Activated naive CD8-positive, alpha-beta T cell treated with anti-CD3 and anti-CD28 coated beads, Interleukin-2, amount 50 U/mL, for 24 hours (primary cell): ENCODE data around the gene SINHCAF.
"Not testable (repeated sequence)": the region's sequence is repeated elsewhere in the genome, so short reads cannot be mapped to it uniquely, and the experiment has no call there.

ENCODE experiments used
- ATAC-seq: fragments of 150-1000 bp; cut with Tn5 transposase; one replicate; pipeline ENCODE4 v1.10.0; 2021
- DNase-seq: peaks from one replicate; pipeline ENCODE4 v3.0.0; 2021
- H3K27ac Mint-ChIP-seq: one replicate; pipeline ENCODE4 v1.8.0; 2021; ENCODE audit warnings: mild to moderate bottlenecking, mixed read lengths
- H3K27me3 Mint-ChIP-seq: one replicate; pipeline ENCODE4 v1.8.0; 2021; ENCODE audit warnings: mixed read lengths
- H3K36me3 Mint-ChIP-seq: one replicate; pipeline ENCODE4 v1.8.0; 2021; ENCODE audit warnings: low read depth, mixed read lengths
- H3K4me1 Mint-ChIP-seq: one replicate; pipeline ENCODE4 v1.8.0; 2021; ENCODE audit warnings: mixed read lengths
- H3K4me3 Mint-ChIP-seq: one replicate; pipeline ENCODE4 v1.8.0; 2021; ENCODE audit warnings: mild to moderate bottlenecking, moderate library complexity, mixed read lengths
- H3K9me3 Mint-ChIP-seq: one replicate; pipeline ENCODE4 v1.8.0; 2021; ENCODE audit warnings: mixed read lengths

The SINHCAF gene, protein sequence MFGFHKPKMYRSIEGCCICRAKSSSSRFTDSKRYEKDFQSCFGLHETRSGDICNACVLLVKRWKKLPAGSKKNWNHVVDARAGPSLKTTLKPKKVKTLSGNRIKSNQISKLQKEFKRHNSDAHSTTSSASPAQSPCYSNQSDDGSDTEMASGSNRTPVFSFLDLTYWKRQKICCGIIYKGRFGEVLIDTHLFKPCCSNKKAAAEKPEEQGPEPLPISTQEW

DNA sequence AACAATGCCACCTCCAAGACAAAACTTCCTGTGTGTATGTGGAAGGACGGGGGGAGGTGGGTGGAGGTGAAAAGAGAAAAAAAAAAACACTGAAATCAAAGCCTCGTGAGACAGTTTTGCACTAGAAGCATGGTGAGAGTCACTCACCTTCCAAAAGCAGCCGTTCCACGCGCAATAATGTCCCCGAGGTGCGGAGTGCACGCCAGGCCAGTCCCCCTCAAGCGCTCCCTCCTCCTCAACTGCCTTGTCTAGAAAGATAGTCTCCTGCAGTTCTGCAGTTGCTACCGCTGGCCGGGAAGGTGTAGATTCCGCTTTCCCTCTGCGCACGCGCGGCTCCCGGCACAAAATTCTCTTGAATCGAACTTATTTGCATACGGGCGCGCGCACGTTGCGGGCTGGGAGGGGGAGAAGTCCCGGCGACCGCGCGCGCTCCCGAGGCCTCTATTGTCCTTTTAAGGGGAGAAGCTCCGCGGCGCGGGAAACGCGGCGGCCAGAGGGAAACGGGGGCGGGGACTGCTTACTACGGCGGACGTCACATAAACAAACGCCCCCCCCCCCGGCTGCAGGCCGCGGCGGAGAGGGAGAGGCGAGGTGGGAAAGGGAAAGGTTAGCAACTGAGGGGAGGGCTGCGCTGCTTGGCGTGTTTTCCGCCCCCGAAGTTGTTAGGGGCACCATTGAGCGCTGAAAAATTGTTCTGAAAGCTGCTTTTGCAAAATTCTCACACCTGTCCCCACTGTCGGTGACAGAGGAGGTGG, at the start of gene SINHCAF:
SINHCAF (minus strand) TSS at position 274 of the 755 bp plus-strand sequence. CDS start 27,946 bp downstream, outside the sequence.
- H3K27me3 Mint-ChIP-seq: peaks cover 2% of the 10 kb centered on the region
- H3K4me3 Mint-ChIP-seq: peak within 1 kb of the TSS; percentile 97
- H3K36me3 Mint-ChIP-seq: peaks cover 22% of the 10 kb centered on the region
- peaks cover 37% of the 10 kb centered on the region for H3K4me1 Mint-ChIP-seq
- ATAC-seq (peak; percentile 65), DNase-seq (peak; percentile 99)
- H3K9me3 Mint-ChIP-seq: no peaks in the 10 kb centered on the region
- H3K27ac Mint-ChIP-seq: peak within 1 kb of the TSS; percentile 98

DNA sequence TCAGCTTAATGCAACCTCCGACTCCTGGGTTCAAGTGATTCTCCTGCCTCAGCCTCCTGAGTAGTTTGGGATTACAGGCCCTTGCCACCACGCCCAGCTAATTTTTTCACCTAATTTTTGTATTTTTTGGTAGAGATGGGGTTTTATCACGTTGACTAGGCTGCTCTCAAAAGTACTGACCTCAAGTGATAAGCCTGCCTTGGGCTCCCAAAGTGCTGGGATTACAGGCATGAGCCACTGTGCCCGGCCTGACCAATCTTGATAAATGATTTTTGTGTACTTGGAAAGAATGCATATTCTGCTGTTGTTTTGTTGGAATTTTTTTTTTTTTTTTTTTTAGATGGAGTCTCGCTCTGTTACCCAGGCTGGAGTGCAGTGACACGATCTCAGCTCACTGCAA, 49.5 kb upstream of the SINHCAF start:
- H3K9me3 Mint-ChIP-seq, H3K4me1 Mint-ChIP-seq, ATAC-seq, H3K36me3 Mint-ChIP-seq, H3K27me3 Mint-ChIP-seq, H3K4me3 Mint-ChIP-seq, H3K27ac Mint-ChIP-seq, DNase-seq: not testable (repeated sequence)

DNA sequence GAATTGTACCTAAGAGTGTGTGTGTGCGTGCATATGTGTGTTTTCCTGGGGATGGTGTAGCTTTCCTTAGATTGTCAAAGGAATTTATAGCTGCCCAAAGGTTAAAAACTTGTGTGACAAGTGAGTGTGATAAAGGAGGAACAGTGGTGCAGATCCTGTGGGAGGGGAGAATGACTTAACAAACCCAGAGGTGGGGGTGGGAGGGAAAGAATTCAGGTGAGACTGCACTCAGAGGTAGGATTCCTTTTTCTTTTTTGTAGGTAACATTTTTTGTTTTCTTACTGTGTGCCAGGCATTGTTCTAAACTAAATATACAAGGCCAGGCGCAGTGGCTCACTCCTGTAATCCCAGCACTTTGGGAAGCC, 45.3 kb upstream of the SINHCAF start:
- ATAC-seq: no peak
- no peaks in the 10 kb centered on the region for H3K9me3 Mint-ChIP-seq

DNA sequence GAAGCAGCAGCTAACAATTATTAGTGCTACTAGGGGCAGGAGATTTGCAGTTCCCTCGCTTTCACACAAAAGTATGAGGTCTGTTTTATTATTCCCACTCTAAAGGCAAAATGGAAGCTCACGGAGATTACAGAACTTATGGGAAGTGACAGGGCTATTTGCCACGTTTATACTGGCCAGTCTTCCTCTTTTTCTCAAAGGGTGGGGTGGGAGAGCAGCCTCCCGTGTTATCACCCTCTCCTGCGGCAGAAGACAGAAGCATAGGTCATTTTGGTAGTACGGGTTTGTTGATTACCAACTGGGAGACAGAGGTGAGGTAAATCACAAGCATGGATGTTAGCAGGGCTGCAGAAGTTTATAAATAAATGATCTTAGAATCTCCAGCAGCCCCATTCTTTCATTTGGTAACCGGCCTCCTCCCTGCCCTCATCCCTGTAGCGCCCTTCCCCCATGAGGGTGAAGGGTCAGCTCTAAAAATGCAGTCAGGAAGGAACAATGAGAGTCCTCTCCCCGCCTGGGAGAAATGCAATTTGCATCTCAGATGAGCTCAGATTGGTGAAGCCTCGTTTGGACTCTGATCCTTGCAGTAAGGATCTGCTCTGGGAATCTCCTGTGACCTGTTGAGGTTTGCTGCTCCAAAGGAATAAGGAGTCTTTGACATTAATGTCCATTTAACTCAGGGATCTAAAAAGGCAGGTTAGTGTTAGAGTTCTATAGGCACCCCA, 44.7 kb upstream of the SINHCAF start:
- Mint-ChIP-seq H3K4me1 (no peaks in the 10 kb centered on the region), H3K27ac (no peak overlapping the region), H3K9me3 (no peaks in the 10 kb centered on the region), H3K36me3 (no peaks in the 10 kb centered on the region), H3K27me3 (peaks cover 3% of the 10 kb centered on the region), H3K4me3 (no peak overlapping the region)
- DNase-seq: no peak
- ATAC-seq: no peak

More for the DNA sequence above, 45.3 kb upstream of the SINHCAF start:
- no peak overlapping the region for H3K4me3 Mint-ChIP-seq
- H3K4me1 Mint-ChIP-seq: no peaks in the 10 kb centered on the region
- H3K36me3 Mint-ChIP-seq: no peaks in the 10 kb centered on the region
- H3K27ac Mint-ChIP-seq: no peak overlapping the region
- no peak for DNase-seq
- H3K27me3 Mint-ChIP-seq: peaks cover 3% of the 10 kb centered on the region

DNA sequence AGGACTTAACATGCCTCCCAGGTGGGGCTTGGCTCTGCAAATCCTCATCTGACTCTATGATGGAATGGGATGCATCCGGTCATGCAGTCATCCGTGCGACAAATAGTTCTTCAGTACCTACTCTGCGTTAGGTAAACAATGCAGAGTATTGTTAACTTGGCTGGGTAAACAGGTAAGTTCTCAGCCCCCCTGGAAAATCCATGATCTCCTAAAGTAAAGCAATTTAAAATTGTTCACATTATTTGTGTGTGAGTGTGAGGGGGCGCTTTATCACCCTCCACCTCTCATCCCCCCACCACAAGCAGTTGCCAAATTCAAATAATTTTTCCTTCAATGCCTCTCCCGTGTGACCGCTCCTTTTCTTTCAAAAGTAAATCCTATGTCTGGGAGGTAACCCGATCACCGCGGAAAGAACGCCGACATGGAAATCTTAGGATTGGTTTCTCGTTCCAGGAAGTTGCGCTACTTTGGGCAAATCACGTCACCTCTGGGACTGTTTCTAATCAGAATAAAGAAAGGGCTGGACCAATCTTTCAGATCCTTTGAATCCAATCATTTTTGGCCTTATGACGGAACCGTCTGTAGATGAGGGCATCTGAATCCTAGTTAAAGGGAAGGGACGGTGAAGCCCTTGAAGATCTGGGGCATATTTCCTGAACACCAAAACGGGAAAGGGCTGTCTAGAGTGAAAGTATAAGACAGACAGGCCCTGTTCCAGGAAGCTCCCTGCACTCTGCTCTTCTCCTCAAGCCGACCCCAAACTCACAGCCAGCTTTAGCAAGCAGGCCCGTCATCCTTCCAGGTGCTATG, 44.0 kb upstream of the SINHCAF start:
- Mint-ChIP-seq H3K9me3 (no peaks in the 10 kb centered on the region), H3K4me1 (no peaks in the 10 kb centered on the region), H3K27ac (no peak overlapping the region), H3K36me3 (no peaks in the 10 kb centered on the region), H3K4me3 (no peak overlapping the region), H3K27me3 (peaks cover 3% of the 10 kb centered on the region)
- ATAC-seq: no peak
- no peak for DNase-seq

DNA sequence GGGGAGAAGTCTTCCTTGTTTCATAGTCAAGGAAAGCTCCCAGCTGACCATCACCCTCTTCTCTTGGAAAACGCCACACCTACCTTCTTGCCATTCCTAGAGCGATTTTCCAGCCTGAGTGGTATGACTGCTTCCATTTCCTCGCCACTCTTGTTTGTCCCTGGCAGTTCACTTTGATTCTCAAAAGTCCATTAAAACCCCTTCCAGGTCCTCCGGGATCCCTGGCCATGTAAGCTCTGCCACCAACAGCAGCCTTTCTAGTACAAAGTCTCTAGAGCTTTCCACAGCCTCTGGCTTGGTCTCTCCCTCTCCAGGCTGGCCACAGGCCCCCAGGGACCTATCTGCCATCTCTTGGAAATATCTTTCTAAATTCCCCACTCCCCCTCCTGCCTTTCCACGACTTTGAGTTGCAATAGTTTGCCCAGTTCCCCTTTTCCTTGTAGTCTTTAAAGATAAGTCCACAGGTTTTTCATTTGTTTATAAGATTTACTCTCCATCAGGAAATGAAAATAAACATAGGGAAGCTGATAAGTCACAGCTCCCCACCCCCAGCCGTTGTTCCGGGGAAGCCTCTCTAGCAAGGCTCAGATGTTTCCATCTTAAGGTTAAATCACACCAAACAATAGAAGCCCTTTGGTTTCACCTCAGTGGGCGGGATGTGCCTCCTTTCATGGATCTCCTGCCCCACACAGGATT, 42.9 kb upstream of the SINHCAF start:
- no peak overlapping the region for H3K4me3 Mint-ChIP-seq
- no peaks in the 10 kb centered on the region for H3K4me1 Mint-ChIP-seq
- ATAC-seq (no peak), DNase-seq (no peak)
- no peaks in the 10 kb centered on the region for H3K36me3 Mint-ChIP-seq
- H3K27ac Mint-ChIP-seq: no peak overlapping the region
- H3K27me3 Mint-ChIP-seq: peaks cover 3% of the 10 kb centered on the region
- H3K9me3 Mint-ChIP-seq: no peaks in the 10 kb centered on the region

DNA sequence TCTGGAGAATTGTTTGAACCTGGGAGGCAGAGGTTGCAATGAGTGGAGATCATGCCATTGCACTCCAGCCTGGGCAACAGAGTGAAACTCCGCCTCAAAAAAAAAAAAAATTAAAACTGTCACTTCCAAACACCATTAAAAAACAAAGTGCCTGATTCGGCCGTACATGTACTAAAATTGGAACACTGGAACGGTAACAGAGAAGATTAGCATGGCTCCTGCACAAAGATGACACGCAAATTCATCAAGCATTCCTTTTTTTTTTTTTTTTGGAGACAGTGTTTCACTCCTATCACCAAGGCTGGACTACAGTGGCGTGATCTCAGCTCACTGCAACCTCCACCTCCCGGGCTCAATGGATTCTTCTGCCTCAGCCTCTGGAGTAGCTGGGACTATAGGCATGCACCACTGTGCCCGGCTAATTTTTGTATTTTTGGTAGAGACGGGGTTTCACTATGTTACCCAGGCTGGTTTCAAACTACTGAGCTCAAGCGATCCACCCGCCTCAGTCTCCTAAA, 40.2 kb upstream of the SINHCAF start:
- Mint-ChIP-seq H3K27ac (no peak overlapping the region), H3K9me3 (no peaks in the 10 kb centered on the region)
- no peak for ATAC-seq

DNA sequence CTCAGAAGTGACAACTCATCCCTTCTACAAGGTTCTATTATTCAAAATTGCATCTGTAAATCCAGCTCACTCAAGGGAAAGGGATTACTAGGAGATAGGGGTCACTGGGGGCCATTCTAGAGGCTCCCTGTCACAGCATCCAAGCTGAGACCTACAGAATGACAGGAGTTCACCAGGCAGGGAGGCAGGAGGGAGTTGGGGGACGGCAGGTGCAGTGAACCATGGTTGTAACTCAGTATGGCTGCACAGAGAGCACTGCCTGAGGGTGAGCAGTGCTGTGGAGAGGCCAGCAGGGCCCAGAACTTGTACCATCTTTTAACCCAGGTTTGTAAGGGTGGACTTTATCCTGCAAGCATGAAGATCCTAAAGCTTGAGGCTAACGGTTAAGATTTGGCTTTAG, 37.9 kb upstream of the SINHCAF start:
- Mint-ChIP-seq H3K4me1 (peaks cover 18% of the 10 kb centered on the region), H3K36me3 (no peaks in the 10 kb centered on the region), H3K27me3 (no peaks in the 10 kb centered on the region), H3K9me3 (no peaks in the 10 kb centered on the region), H3K4me3 (no peak overlapping the region), H3K27ac (no peak overlapping the region)
- ATAC-seq (no peak), DNase-seq (no peak)

More for the DNA sequence above, 40.2 kb upstream of the SINHCAF start:
- Mint-ChIP-seq H3K36me3 (no peaks in the 10 kb centered on the region), H3K4me1 (peaks cover 18% of the 10 kb centered on the region), H3K27me3 (peaks cover 3% of the 10 kb centered on the region), H3K4me3 (no peak overlapping the region)
- no peak for DNase-seq

DNA sequence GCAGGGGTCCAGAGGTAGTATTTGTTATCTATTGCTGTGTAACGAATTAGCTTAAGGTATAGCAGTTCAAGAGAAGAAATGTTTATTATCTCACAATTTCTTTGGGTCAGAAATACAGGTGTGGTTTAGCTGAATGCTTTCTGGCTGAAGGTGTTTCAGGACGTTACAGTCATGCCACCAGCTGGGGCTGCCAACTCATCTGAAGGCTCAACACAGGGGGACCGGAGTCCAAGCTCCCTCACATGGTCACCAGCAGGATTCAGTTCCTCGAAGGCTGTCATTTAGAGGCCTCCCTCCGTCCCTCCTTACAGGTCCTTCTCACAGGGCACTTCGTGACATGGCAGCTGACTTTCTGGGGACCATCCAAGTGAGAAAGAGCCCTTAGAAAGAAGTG, 37.5 kb upstream of the SINHCAF start:
- DNase-seq (no peak), ATAC-seq (no peak)
- Mint-ChIP-seq H3K4me1 (peaks cover 18% of the 10 kb centered on the region), H3K27ac (peak overlapping the region; percentile 61), H3K36me3 (no peaks in the 10 kb centered on the region), H3K4me3 (no peak overlapping the region), H3K27me3 (no peaks in the 10 kb centered on the region), H3K9me3 (no peaks in the 10 kb centered on the region)

DNA sequence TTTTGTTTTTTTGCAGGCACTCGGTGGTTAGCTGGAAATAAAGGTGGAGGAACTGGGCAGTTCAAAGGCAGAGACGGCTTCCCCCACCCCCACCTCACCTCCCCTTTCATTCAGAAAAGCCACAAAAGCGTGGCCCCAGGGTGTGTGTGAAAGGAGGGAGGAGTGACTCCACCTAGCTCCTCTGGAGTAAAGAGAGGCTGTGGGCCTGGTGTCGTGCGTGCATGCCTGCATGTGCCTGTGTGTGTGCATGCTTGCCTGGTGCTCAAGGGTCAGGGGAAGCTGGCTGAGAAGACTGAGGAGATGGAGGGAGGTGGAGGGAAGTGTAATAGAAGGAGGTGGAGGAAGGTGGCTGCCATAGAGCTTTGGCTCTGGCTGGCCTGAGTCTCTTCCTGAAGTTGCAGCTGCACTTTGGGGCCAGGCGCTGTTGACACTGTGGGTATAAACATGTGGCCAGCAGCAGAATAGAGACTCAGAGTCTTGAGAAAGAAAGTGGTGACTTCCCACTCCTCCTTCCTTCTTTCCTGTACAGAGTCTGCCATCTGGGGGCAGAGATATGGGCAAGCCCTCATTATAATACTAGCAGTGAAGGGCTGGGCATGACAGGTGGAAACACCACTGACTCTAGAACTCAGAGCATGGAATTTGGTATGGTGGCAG, 36.9 kb upstream of the SINHCAF start:
- H3K27me3 Mint-ChIP-seq: no peaks in the 10 kb centered on the region
- H3K36me3 Mint-ChIP-seq: no peaks in the 10 kb centered on the region
- peak overlapping the region; percentile 61 for H3K27ac Mint-ChIP-seq
- DNase-seq (peak; percentile 34), ATAC-seq (peak; percentile 77)
- no peaks in the 10 kb centered on the region for H3K9me3 Mint-ChIP-seq
- peak overlapping the region; percentile 42 for H3K4me3 Mint-ChIP-seq
- H3K4me1 Mint-ChIP-seq: peaks cover 18% of the 10 kb centered on the region

DNA sequence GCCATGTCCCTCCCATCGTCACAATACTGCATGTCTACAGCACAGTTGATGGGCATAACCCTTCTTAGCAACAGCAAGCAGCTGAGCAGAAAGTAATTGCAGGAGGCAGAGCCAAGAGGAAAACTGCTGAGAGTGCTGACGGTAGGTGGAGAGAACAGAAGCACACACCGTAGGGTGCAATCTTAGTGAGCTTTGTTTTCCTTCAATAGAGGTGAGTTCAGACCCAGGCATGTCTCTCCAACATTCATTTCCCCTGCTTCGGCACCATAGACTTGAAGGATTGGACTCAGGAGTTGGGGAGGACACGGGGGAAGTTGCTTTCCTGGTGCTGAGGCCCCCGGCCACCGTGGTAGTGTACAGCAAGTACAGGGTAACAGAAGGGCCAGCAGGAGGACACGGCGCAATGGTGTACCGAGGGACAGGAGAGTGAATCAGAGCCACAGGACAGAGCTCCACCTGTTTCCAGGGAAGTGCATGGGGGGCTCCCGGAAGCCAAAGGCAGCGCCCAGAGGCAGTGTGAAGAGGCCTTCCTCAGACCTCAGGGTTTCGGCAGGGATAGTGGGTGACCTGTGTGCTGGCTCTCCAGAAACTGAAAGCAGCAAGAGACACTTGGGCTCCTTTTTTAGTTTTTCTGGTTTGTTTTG, 36.3 kb upstream of the SINHCAF start:
- H3K36me3 Mint-ChIP-seq: no peaks in the 10 kb centered on the region
- ATAC-seq: peak; percentile 30
- peak overlapping the region; percentile 61 for H3K27ac Mint-ChIP-seq
- H3K9me3 Mint-ChIP-seq: no peaks in the 10 kb centered on the region
- peak; percentile 5 for DNase-seq
- H3K4me1 Mint-ChIP-seq: peaks cover 18% of the 10 kb centered on the region
- no peaks in the 10 kb centered on the region for H3K27me3 Mint-ChIP-seq
- H3K4me3 Mint-ChIP-seq: peak overlapping the region; percentile 42

DNA sequence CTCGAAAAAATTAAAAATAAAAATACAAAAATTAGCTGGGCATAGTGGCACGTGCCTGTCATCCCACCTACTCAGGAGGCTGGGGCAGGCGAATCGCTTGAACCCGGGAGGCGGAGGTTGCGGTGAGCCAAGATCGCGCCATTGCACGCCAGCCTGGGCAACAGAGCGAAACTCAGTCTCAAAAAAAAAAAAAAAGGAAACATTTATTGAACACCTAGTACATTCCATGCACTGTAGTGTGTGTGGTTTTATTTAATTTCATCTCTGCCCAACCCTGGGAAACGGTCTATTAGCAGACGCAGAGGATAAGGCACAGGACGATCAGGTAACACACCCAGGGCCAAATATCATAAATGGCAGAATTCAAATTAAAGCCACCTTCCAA, 35.8 kb upstream of the SINHCAF start:
- no peak for ATAC-seq
- H3K27me3 Mint-ChIP-seq: no peaks in the 10 kb centered on the region
- H3K36me3 Mint-ChIP-seq: no peaks in the 10 kb centered on the region
- H3K4me1 Mint-ChIP-seq: peaks cover 18% of the 10 kb centered on the region
- H3K4me3 Mint-ChIP-seq: no peak overlapping the region
- no peak overlapping the region for H3K27ac Mint-ChIP-seq
- no peaks in the 10 kb centered on the region for H3K9me3 Mint-ChIP-seq
- no peak for DNase-seq

DNA sequence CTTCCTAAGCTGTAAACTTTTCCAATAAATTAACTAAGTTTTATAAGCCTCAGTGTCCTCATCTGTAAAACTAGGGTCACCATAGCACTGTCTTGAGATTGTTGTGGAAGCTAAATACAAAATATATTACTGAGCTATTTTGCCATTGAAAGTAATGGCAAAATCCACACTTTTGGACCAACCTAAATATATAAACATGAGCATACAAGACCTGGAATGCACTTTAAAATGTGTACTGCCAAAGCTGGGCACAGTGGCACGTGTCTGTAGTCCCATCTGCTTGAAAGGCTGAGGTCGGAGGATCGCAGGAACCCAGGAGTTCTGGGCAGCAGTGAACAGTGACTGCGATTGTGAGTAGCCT, 29.8 kb upstream of the SINHCAF start:
- no peaks in the 10 kb centered on the region for H3K27me3 Mint-ChIP-seq
- no peak overlapping the region for H3K27ac Mint-ChIP-seq
- no peaks in the 10 kb centered on the region for H3K9me3 Mint-ChIP-seq
- ATAC-seq (no peak), DNase-seq (no peak)
- H3K36me3 Mint-ChIP-seq: no peaks in the 10 kb centered on the region
- no peak overlapping the region for H3K4me3 Mint-ChIP-seq
- H3K4me1 Mint-ChIP-seq: no peaks in the 10 kb centered on the region
